Measurements from ENCODE around the gene DTNA. TPM values are rescaled to one million over a fixed set of nuclear protein-coding genes. Genes with fewer than 3 reads are reported as not detected.

Gene DTNA
- total RNA-seq, 1 experiment from 2014 or later: 7.8 TPM

DNA sequence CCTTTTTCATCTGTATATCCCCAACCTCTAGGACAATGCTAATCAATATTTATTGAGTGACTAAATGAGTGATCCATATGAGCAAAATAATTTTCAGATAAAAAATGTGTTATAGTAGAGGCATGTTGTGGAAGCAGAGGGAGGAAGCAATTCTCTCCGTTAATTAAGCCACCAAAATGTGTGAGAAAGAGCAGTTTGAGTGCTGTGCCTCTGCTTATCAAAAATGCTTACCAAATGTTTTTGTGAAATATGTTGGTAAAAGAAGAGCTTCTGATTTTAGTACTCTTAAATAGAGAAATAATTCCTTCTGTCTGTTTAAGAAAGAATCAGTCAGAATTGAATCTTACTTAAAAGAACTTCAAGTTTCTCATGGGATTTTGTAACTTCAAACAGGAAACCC, 90.3 kb downstream of the DTNA start:
- TF ChIP-seq EZH2phosphoT487 (IDR thresholded peaks at IDR 0.05; ENCODE audit: borderline replicate concordance, low read length): no peak
- TF ChIP-seq, protein P1, sequence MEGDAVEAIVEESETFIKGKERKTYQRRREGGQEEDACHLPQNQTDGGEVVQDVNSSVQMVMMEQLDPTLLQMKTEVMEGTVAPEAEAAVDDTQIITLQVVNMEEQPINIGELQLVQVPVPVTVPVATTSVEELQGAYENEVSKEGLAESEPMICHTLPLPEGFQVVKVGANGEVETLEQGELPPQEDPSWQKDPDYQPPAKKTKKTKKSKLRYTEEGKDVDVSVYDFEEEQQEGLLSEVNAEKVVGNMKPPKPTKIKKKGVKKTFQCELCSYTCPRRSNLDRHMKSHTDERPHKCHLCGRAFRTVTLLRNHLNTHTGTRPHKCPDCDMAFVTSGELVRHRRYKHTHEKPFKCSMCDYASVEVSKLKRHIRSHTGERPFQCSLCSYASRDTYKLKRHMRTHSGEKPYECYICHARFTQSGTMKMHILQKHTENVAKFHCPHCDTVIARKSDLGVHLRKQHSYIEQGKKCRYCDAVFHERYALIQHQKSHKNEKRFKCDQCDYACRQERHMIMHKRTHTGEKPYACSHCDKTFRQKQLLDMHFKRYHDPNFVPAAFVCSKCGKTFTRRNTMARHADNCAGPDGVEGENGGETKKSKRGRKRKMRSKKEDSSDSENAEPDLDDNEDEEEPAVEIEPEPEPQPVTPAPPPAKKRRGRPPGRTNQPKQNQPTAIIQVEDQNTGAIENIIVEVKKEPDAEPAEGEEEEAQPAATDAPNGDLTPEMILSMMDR (conservative IDR thresholded peaks at IDR 0.05; ENCODE audit: low read depth, low read length): no peak
- no peak for TF ChIP-seq EZH2 (IDR thresholded peaks at IDR 0.05; ENCODE audit: low read length, unreplicated experiment)
- H3K9me2 ChIP-seq (replicated peaks; ENCODE audit: low read length): no peaks in the 10 kb centered on the region
- H3F3A ChIP-seq (ENCODE audit: low read length, unreplicated experiment): no peaks in the 10 kb centered on the region
- H3K79me2 ChIP-seq (ENCODE audit: low read length): no peaks in the 10 kb centered on the region
- H3K4me3 ChIP-seq (ENCODE audit: low read length): no peak overlapping the region
- H3K9ac ChIP-seq (ENCODE audit: low read length): no peak overlapping the region
- H3K9me3 ChIP-seq (ENCODE audit: low read length): no peaks in the 10 kb centered on the region
- intact Hi-C loops (cut with micrococcal nuclease): no loop called here
- ATAC-seq (no peak), DNase-seq (no peak)
- POLR2A ChIA-PET (ENCODE audit: unreplicated experiment): no interaction called here
- BruUV-seq (replicated peaks): no TSS peak
- CTCF ChIA-PET: no interaction called here
- H3K27me3 ChIP-seq (ENCODE audit: low read length): no peaks in the 10 kb centered on the region
- H3K36me3 ChIP-seq (ENCODE audit: low read depth, low read length): no peaks in the 10 kb centered on the region
- no peaks in the 10 kb centered on the region for H3K4me1 ChIP-seq (ENCODE audit: insufficient read depth, low read length)
- H4K20me1 ChIP-seq (ENCODE audit: low read length): no peaks in the 10 kb centered on the region
- H3K27ac ChIP-seq (ENCODE audit: low read length): no peak overlapping the region
- no peak overlapping the region for H2AFZ ChIP-seq (ENCODE audit: low read length)
- H3K4me2 ChIP-seq (ENCODE audit: low read length): no peak overlapping the region

DNA sequence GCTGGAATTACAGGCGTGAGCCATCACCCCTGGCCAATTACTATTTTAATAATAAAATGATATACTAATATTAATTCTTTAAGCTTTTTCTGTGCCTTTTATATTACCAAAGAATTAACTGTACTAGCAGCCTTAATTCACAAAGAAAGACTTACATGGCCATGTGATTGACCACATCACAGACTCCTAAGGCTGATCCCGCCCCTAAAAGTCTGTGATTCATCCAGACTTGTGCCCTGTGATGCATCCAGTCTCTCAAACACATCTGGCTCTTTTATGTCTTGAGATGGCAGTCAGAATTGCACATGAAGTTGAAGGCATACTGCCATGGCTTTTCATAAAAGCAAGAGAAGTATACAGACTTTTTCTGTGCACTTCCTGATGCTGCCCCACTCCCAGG, 91.7 kb downstream of the DTNA start:
- Histone ChIP-seq H3K4me3 (ENCODE audit: low read length) (no peak overlapping the region), H3K27ac (ENCODE audit: low read length) (no peak overlapping the region), H3K9ac (ENCODE audit: low read length) (no peak overlapping the region), H3K9me2 (replicated peaks; ENCODE audit: low read length) (no peaks in the 10 kb centered on the region), H3K79me2 (ENCODE audit: low read length) (no peaks in the 10 kb centered on the region), H3K36me3 (ENCODE audit: low read depth, low read length) (no peaks in the 10 kb centered on the region), H3K9me3 (ENCODE audit: low read length) (no peaks in the 10 kb centered on the region), H4K20me1 (ENCODE audit: low read length) (no peaks in the 10 kb centered on the region), H2AFZ (ENCODE audit: low read length) (no peak overlapping the region), H3K27me3 (ENCODE audit: low read length) (no peaks in the 10 kb centered on the region), H3K4me1 (ENCODE audit: insufficient read depth, low read length) (peaks cover 3% of the 10 kb centered on the region), H3F3A (ENCODE audit: low read length, unreplicated experiment) (no peaks in the 10 kb centered on the region), H3K4me2 (ENCODE audit: low read length) (no peak overlapping the region)
- no TSS peak for BruUV-seq (replicated peaks)
- DNase-seq: peak; percentile 2
- intact Hi-C loops (cut with micrococcal nuclease): no loop called here
- CTCF ChIA-PET: no interaction called here
- TF ChIP-seq, protein P1 (conservative IDR thresholded peaks at IDR 0.05; ENCODE audit: low read depth, low read length): no peak
- TF ChIP-seq EZH2phosphoT487 (IDR thresholded peaks at IDR 0.05; ENCODE audit: borderline replicate concordance, low read length) (no peak), EZH2 (IDR thresholded peaks at IDR 0.05; ENCODE audit: low read length, unreplicated experiment) (no peak)
- POLR2A ChIA-PET (ENCODE audit: unreplicated experiment): interaction anchor here (0.6 kb wide), 1 partner anchor 617 kb away, joined by 4 read pairs; no protein-coding TSS in a partner anchor
- no peak for ATAC-seq

DNA sequence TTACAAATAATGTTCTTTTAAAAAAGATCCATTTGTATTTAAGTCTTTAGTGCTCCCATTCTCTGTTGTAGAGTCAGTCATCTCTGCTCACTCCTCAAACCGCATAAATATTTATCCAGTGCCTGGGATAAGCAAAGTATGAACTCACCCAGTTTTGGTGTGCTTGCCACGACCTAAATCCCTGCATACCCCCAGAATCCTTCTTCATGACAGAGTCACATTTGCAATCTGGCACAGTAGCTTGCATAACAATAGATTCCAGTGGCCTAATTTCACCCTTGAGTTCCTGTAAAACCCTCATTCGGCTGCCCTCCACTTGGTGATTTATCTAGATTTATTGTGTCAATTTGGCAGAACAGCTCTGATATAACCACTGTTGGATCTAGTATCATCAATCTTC, 92.9 kb downstream of the DTNA start:
- intact Hi-C loops (cut with micrococcal nuclease): no loop called here

More for the DNA sequence above, 92.9 kb downstream of the DTNA start:
- Histone ChIP-seq H3F3A (ENCODE audit: low read length, unreplicated experiment) (no peaks in the 10 kb centered on the region), H3K4me1 (ENCODE audit: insufficient read depth, low read length) (peaks cover 13% of the 10 kb centered on the region), H3K36me3 (ENCODE audit: low read depth, low read length) (no peaks in the 10 kb centered on the region), H3K4me2 (ENCODE audit: low read length) (no peak overlapping the region), H3K4me3 (ENCODE audit: low read length) (no peak overlapping the region), H3K9ac (ENCODE audit: low read length) (no peak overlapping the region), H3K79me2 (ENCODE audit: low read length) (no peaks in the 10 kb centered on the region), H4K20me1 (ENCODE audit: low read length) (no peaks in the 10 kb centered on the region), H3K9me3 (ENCODE audit: low read length) (no peaks in the 10 kb centered on the region), H3K27ac (ENCODE audit: low read length) (no peak overlapping the region), H3K27me3 (ENCODE audit: low read length) (no peaks in the 10 kb centered on the region), H2AFZ (ENCODE audit: low read length) (no peak overlapping the region), H3K9me2 (replicated peaks; ENCODE audit: low read length) (no peaks in the 10 kb centered on the region)
- ChIA-PET CTCF (no interaction called here), POLR2A (ENCODE audit: unreplicated experiment) (no interaction called here)
- no peak for DNase-seq
- no TSS peak for BruUV-seq (replicated peaks)
- TF ChIP-seq EZH2phosphoT487 (IDR thresholded peaks at IDR 0.05; ENCODE audit: borderline replicate concordance, low read length): no peak
- no peak for TF ChIP-seq EZH2 (IDR thresholded peaks at IDR 0.05; ENCODE audit: low read length, unreplicated experiment)
- TF ChIP-seq, protein P1 (conservative IDR thresholded peaks at IDR 0.05; ENCODE audit: low read depth, low read length): no peak
- ATAC-seq: no peak

Measured in PC-3 (cell line).